Measurements from ENCODE around the gene ZNF267.

DNA sequence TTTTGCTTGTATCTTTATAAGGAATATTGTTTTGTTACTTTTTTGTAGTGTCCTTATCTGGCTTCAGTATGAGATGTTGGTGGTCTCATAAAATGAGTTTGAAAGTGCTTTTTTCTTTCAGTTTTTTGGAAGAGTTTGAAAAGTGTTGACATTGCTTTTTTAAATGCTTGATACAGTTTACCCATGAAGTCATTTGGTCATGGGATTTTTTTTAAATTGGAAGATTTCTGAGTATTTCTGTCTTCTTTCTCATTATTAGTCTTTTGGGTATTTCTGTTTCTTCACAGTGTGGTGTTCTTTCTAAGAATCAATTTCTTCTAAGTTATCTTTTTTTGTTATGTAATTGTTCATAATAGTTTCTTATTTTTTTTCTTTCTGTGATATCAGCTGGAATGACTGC lies 15.1 kb downstream of the ZNF267 start:
- TF ChIP-seq SALL2 (CRISPR knock-in tag; IDR thresholded peaks at IDR 0.05) = no peak
- no peak for TF ChIP-seq HNF4G (IDR thresholded peaks at IDR 0.05; ENCODE audit: borderline replicate concordance, low read depth, low read length)
- no peak for TF ChIP-seq HNF4G (CRISPR knock-in tag; IDR thresholded peaks at IDR 0.05; ENCODE audit: borderline replicate concordance, low read depth)
